GM23248 (cell line): ENCODE data around the gene CSRP1.

Experiments used
- EZH2 ChIP-seq: fragments of 200-600 bp; sonication (generic); IDR thresholded peaks from 2 replicates; pipeline ENCODE4 v1.6.1; 2018; ENCODE audit warnings: antibody characterized with exemption, mild to moderate bottlenecking; ENCODE audit not compliant: insufficient read depth, poor library complexity, severe bottlenecking
- EZH2phosphoT487 ChIP-seq: fragments of 200-600 bp; sonication (generic); IDR thresholded peaks from 2 replicates; pipeline ENCODE4 v1.6.1; 2018; ENCODE audit warnings: antibody characterized with exemption, moderate library complexity, mild to moderate bottlenecking, low read depth; ENCODE audit not compliant: insufficient read depth

DNA sequence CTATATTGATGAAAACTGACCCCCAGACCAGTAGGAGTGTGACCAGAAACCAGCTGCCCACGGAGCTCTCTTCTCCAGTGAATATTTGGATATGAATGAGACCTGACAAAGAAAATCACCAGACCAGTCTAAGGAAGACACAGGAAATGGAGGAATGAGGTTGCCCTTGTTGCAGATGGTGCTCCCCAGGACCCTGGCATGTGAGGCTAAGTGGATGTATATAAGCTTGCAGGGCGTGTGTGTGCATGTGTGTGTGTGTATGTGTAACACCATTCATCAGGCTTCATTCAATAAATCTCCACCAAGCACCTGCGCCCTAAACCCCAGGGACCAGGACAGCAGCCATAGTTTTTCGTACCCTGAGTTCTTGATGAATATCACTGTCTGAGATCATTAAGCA is 52.3 kb downstream of the CSRP1 start:
- no peak for TF ChIP-seq EZH2phosphoT487
- no peak for TF ChIP-seq EZH2
